ENCODE measurements around the gene CLEC2L. TPM values are rescaled to one million over a fixed set of nuclear protein-coding genes. Genes with fewer than 3 reads are reported as not detected.

The CLEC2L gene
- total RNA-seq = 1 to 10 TPM in 1 of 2 donors, not detected in 1; 3.0 TPM

- TF ChIP-seq POLR2AphosphoS5 (IDR thresholded peaks at IDR 0.05) (no peak), POLR2A (IDR thresholded peaks at IDR 0.05) (no peak), CTCF (IDR thresholded peaks at IDR 0.05) (no peak)
- WGBS = 6% methylated on average over 15 of the region's 75 CpGs
Observed at GRCh38 chr7:139523199-139523941, at the start of gene CLEC2L. CLEC2L (plus strand) TSS chr7:139523685; CDS start chr7:139523928, 243 bp downstream.

DNA sequence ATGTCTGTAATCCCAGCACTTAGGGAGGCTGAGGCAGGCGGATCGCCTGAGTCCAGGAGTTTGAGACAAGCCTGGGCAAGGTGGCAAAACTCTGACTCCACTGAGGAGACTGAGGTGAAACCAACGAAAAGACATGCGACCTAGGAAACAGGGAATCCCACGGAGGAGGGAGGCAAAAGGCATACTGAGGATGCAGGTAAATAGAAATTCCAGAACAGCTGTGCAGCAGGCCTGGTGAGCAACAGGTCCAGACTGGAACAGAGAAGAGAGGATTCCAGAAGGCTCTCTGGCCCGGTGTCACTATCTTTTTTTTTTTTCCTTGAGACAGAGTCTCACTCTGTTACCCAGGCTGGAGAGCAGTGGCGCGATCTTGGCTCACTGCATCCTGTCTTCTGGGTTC lies 47.3 kb upstream of the CLEC2L start:
- Histone ChIP-seq H3K36me3 (no peaks in the 10 kb centered on the region), H3K4me1 (replicated peaks) (no peaks in the 10 kb centered on the region), H3K9me3 (no peaks in the 10 kb centered on the region), H3K27ac (no peak overlapping the region), H3K4me3 (no peak overlapping the region), H3K27me3 (replicated peaks; ENCODE audit: insufficient read depth) (no peaks in the 10 kb centered on the region)
- TF ChIP-seq POLR2A (IDR thresholded peaks at IDR 0.05) (no peak), CTCF (IDR thresholded peaks at IDR 0.05) (no peak), POLR2AphosphoS5 (IDR thresholded peaks at IDR 0.05) (no peak)
- DNase-seq (ENCODE audit: low spot score) = no peak
- WGBS = 76% methylated on average over 8 of the region's 8 CpGs
- intact Hi-C loops (cut with DNase I) = no loop called here

More at GRCh38 chr7:139523199-139523941, at the start of gene CLEC2L:
- Histone ChIP-seq H3K27me3 (replicated peaks; ENCODE audit: insufficient read depth) (peaks cover 8% of the 10 kb centered on the region), H3K4me1 (replicated peaks) (no peaks in the 10 kb centered on the region), H3K27ac (no peak within 1 kb of the TSS), H3K4me3 (peak within 1 kb of the TSS in 1 of 2 donors; percentile 23), H3K36me3 (no peaks in the 10 kb centered on the region), H3K9me3 (no peaks in the 10 kb centered on the region)
- DNase-seq (ENCODE audit: low spot score) = no peak
- intact Hi-C loops (cut with DNase I) = no loop called here

GRCh38 chr7:139476891-139477290 lies 46.6 kb upstream of the CLEC2L start:
- TF ChIP-seq POLR2AphosphoS5 (IDR thresholded peaks at IDR 0.05) (no peak), POLR2A (IDR thresholded peaks at IDR 0.05) (no peak), CTCF (IDR thresholded peaks at IDR 0.05) (no peak)
- 86% methylated on average over 6 of the region's 6 CpGs for WGBS
- Histone ChIP-seq H3K4me1 (replicated peaks) (no peaks in the 10 kb centered on the region), H3K27me3 (replicated peaks; ENCODE audit: insufficient read depth) (no peaks in the 10 kb centered on the region), H3K4me3 (no peak overlapping the region), H3K9me3 (no peaks in the 10 kb centered on the region), H3K27ac (no peak overlapping the region), H3K36me3 (no peaks in the 10 kb centered on the region)
- intact Hi-C loops (cut with DNase I) = no loop called here
- DNase-seq (ENCODE audit: low spot score) = no peak

- WGBS = 51% methylated on average over 4 of the region's 4 CpGs
- no peak for DNase-seq (ENCODE audit: low spot score)
- Histone ChIP-seq H3K4me1 (replicated peaks) (no peaks in the 10 kb centered on the region), H3K27ac (no peak overlapping the region), H3K9me3 (no peaks in the 10 kb centered on the region), H3K36me3 (no peaks in the 10 kb centered on the region), H3K4me3 (no peak overlapping the region), H3K27me3 (replicated peaks; ENCODE audit: insufficient read depth) (no peaks in the 10 kb centered on the region)
- TF ChIP-seq CTCF (IDR thresholded peaks at IDR 0.05) (no peak), POLR2AphosphoS5 (IDR thresholded peaks at IDR 0.05) (no peak), POLR2A (IDR thresholded peaks at IDR 0.05) (no peak)
- intact Hi-C loops (cut with DNase I) = no loop called here
Observed at GRCh38 chr7:139479620-139480019, 43.9 kb upstream of the CLEC2L start.

GRCh38 chr7:139481364-139481763 lies 42.1 kb upstream of the CLEC2L start:
- no peaks in the 10 kb centered on the region for H3K9me3 ChIP-seq
- H3K27ac ChIP-seq = no peak overlapping the region
- no peak overlapping the region for H3K4me3 ChIP-seq
- WGBS = 90% methylated on average over 4 of the region's 4 CpGs
- no peaks in the 10 kb centered on the region for H3K4me1 ChIP-seq (replicated peaks)
- no peaks in the 10 kb centered on the region for H3K36me3 ChIP-seq
- intact Hi-C loops (cut with DNase I) = no loop called here
- no peaks in the 10 kb centered on the region for H3K27me3 ChIP-seq (replicated peaks; ENCODE audit: insufficient read depth)
- DNase-seq (ENCODE audit: low spot score) = no peak
- TF ChIP-seq POLR2AphosphoS5 (IDR thresholded peaks at IDR 0.05) = no peak
- TF ChIP-seq CTCF (IDR thresholded peaks at IDR 0.05) = no peak
- TF ChIP-seq POLR2A (IDR thresholded peaks at IDR 0.05) = no peak

All from prostate gland (tissue), 2 donors.